ENCODE measurements around the gene LRRC46. TPM values are rescaled to one million over a fixed set of nuclear protein-coding genes. Genes with fewer than 3 reads are reported as not detected.
A peak's percentile ranks its signal among the peaks of the same experiment; 100 is the strongest.

Gene LRRC46
- total and polyA plus RNA-seq, 9 of the 15 experiments (the other 6 are each of a cell fraction or from before 2014, with no cell fraction given): 0.39 to 1.4 (median 0.53) TPM; not detected in 1

DNA sequence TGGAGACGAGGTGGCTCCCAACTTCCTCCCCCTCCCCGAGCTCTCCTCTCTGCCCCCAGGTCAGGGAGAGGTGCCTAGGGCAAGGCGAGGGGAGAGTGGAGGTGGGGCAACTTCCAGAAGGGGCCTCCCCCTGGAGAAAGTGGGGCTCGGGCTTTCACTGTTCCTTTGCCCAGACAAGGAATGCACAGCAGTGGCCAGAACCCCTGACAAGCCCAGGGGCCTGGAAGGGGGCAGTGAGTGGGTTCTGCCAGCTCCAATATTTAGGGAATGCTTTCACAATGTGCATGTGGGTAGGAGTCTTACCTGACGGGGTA, 52.9 kb downstream of the LRRC46 start:
- Histone ChIP-seq H3K9me3 (replicated peaks; ENCODE audit: control insufficient read depth, insufficient read depth, low read depth, low read length) (no peaks in the 10 kb centered on the region), H3K4me1 (replicated peaks in 1 of 2; ENCODE audit: control insufficient read depth in 2 of 2, insufficient read depth in 2 of 2, low read length in 2 of 2) (peaks cover 29 to 30% of the 10 kb centered on the region in 2 experiments), H3K9me1 (ENCODE audit: control insufficient read depth, insufficient read depth, low read length) (no peaks in the 10 kb centered on the region), H3K79me2 (ENCODE audit: control insufficient read depth, insufficient read depth, low read length) (no peaks in the 10 kb centered on the region), H4K20me1 (replicated peaks; ENCODE audit: control insufficient read depth, insufficient read depth, low read length) (no peaks in the 10 kb centered on the region), H3K4me2 (ENCODE audit: insufficient read depth, low read length) (no peak overlapping the region), H3K4me3 (no peak overlapping the region), H3K36me3 (ENCODE audit: control insufficient read depth, insufficient read depth, low read length) (no peaks in the 10 kb centered on the region), H3K9ac (ENCODE audit: insufficient read depth in 1 of 2, low read depth in 2 of 2, low read length in 2 of 2) (peak overlapping the region in 1 of 2 experiments; percentile 11; a peak in 1 of 4 replicates), H3K27me3 (ENCODE audit: control insufficient read depth in 2 of 2, insufficient read depth in 2 of 2, low read length in 2 of 2) (no peaks in the 10 kb centered on the region; a peak in 1 of 5 replicates), H2AFZ (ENCODE audit: low read depth, low read length) (no peak overlapping the region), H3K27ac (ENCODE audit: extremely low read depth, low read depth, low read length) (no peak overlapping the region)
- no TSS peak for BruUV-seq (replicated peaks)
- in situ Hi-C loops (cut with MboI): no loop called here
- ChIA-PET POLR2A (interaction anchor here (0.6 to 2.8 kb wide), 9 partner anchors 10 to 1691 kb away, joined by 3 to 18 read pairs (median 4); partner anchors contain the start of genes KANSL1, SCRN2 and SP2), CTCF (ENCODE audit: low intra/inter-chr PET ratio) (no interaction called here)
- intact Hi-C loops (cut with micrococcal nuclease): no loop called here
- ATAC-seq (no peak; the same call in 2 of the 3 replicates), DNase-seq (ENCODE audit: extremely low read depth in 1 of 4, low spot score in 3 of 4) (no peak), FAIRE-seq (no peak)
- 0 out of 2 replicates have a peak, but pooled peaks have one; percentile 45 for TF ChIP-seq CEBPB (tag; IDR thresholded peaks at IDR 0.05)
- TF ChIP-seq KDM4B (IDR thresholded peaks at IDR 0.05; ENCODE audit: borderline replicate concordance in 2 of 2, low read depth in 1 of 2): no peak
- TF ChIP-seq ZNF140 (CRISPR knock-in tag; IDR thresholded peaks at IDR 0.05): no peak
- WGBS (ENCODE audit: insufficient coverage, low coverage, missing lambda C conversion rate): 39% methylated on average over 3 of the region's 5 CpGs

DNA sequence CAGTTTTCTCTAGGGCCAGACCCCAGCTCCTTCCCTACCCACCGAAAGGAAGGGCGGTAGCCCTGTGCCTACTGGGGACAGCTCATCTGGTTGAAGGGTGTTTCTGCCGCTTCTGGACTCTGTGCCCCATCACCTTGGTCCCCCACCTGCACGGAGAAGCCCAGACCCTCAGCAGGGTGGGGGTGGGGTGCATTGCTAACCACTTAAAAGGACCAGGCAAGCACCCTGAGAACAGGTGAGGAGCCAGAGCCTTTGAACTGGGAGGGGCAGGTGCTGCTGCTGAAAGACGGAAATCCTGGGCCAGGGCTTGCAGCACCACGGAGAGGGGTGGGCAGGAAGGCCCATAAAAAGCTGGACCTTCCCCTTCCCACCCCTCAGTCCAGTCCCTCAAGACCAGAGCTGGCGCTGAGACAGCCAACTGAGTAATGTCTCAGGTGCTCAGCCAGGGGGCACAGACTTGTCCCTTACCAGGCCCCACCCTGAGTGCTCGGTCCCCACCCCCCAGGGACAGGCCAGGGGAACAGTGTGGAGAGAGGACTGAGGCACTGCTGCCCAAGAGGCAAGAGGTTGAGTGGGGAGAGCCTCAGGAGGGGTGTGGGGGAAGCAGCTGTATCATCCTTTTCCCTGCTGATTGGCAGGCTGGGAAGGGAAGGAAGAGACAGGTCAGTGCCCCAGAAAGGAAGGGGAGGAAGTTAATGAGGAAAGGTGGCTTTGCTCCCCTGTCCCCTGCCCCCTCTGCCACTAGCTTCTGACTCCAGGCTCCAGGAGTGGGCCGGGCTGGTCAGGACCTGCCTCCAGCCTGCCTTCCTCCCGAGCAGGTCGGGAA, 53.6 kb downstream of the LRRC46 start:
- H3K4me1 ChIP-seq (replicated peaks in 1 of 2; ENCODE audit: control insufficient read depth in 2 of 2, insufficient read depth in 2 of 2, low read length in 2 of 2): peaks cover 29 to 30% of the 10 kb centered on the region in 2 experiments
- no peak for ATAC-seq
- CTCF ChIA-PET (ENCODE audit: low intra/inter-chr PET ratio): no interaction called here
- peak overlapping the region in 1 of 2 experiments; percentile 73; a peak in 2 of 4 replicates for H3K9ac ChIP-seq (ENCODE audit: insufficient read depth in 1 of 2, low read depth in 2 of 2, low read length in 2 of 2)
- FAIRE-seq: no peak
- H4K20me1 ChIP-seq (replicated peaks; ENCODE audit: control insufficient read depth, insufficient read depth, low read length): no peaks in the 10 kb centered on the region
- H3K9me1 ChIP-seq (ENCODE audit: control insufficient read depth, insufficient read depth, low read length): no peaks in the 10 kb centered on the region
- H2AFZ ChIP-seq (ENCODE audit: low read depth, low read length): no peak overlapping the region
- no peaks in the 10 kb centered on the region for H3K9me3 ChIP-seq (replicated peaks; ENCODE audit: control insufficient read depth, insufficient read depth, low read depth, low read length)
- no peaks in the 10 kb centered on the region for H3K36me3 ChIP-seq (ENCODE audit: control insufficient read depth, insufficient read depth, low read length)
- intact Hi-C loops (cut with micrococcal nuclease) (no loop called here), in situ Hi-C loops (cut with MboI) (no loop called here)
- no peak overlapping the region for H3K27ac ChIP-seq (ENCODE audit: extremely low read depth, low read depth, low read length)
- 52% methylated on average over 9 of the region's 11 CpGs for whole genome bisulfite sequencing (ENCODE audit: insufficient coverage, low coverage, missing lambda C conversion rate)
- BruUV-seq (replicated peaks): no TSS peak
- H3K4me2 ChIP-seq (ENCODE audit: insufficient read depth, low read length): no peak overlapping the region
- TF ChIP-seq, protein P1, sequence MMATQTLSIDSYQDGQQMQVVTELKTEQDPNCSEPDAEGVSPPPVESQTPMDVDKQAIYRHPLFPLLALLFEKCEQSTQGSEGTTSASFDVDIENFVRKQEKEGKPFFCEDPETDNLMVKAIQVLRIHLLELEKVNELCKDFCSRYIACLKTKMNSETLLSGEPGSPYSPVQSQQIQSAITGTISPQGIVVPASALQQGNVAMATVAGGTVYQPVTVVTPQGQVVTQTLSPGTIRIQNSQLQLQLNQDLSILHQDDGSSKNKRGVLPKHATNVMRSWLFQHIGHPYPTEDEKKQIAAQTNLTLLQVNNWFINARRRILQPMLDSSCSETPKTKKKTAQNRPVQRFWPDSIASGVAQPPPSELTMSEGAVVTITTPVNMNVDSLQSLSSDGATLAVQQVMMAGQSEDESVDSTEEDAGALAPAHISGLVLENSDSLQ (IDR thresholded peaks at IDR 0.05): peak; percentile 51; the same call in 1 of the 2 replicates
- TF ChIP-seq, protein P2, sequence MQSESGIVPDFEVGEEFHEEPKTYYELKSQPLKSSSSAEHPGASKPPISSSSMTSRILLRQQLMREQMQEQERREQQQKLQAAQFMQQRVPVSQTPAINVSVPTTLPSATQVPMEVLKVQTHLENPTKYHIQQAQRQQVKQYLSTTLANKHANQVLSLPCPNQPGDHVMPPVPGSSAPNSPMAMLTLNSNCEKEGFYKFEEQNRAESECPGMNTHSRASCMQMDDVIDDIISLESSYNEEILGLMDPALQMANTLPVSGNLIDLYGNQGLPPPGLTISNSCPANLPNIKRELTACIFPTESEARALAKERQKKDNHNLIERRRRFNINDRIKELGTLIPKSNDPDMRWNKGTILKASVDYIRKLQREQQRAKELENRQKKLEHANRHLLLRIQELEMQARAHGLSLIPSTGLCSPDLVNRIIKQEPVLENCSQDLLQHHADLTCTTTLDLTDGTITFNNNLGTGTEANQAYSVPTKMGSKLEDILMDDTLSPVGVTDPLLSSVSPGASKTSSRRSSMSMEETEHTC (IDR thresholded peaks at IDR 0.05): no peak
- POLR2A ChIA-PET: interaction anchor here (0.6 to 2.8 kb wide), 10 partner anchors 9 to 273 kb away, joined by 3 to 18 read pairs (median 4); partner anchors contain the start of genes SCRN2 and SP2
- no peak overlapping the region for H3K4me3 ChIP-seq
- no peaks in the 10 kb centered on the region for H3K79me2 ChIP-seq (ENCODE audit: control insufficient read depth, insufficient read depth, low read length)
- DNase-seq (ENCODE audit: extremely low read depth in 1 of 4, low spot score in 3 of 4): no peak
- no peaks in the 10 kb centered on the region; a peak in 1 of 5 replicates for H3K27me3 ChIP-seq (ENCODE audit: control insufficient read depth in 2 of 2, insufficient read depth in 2 of 2, low read length in 2 of 2)
